GM12878 (cell line): ENCODE measurements around the gene RPL10. TPM values are rescaled to one million over a fixed set of nuclear protein-coding genes. Genes with fewer than 3 reads are reported as not detected.
A peak's percentile ranks its signal among the peaks of the same experiment; 100 is the strongest.

ENCODE experiments used
- ATAC-seq: fragments of 200-7000 bp; cut with Tn5 transposase; 3 replicates; pipeline ENCODE4 v1.9.1; 2020; ENCODE audit warnings: mild to moderate bottlenecking, moderate library complexity
- BruUV-seq: library from RNA; stranded (reverse); fragments of 400-500 nt; replicated peaks from 2 replicates; lab custom pipeline; 2021; lab: Mats Ljungman, UMichigan
- CTCF ChIA-PET: fragments of 300-600 bp; sonication (Branson Sonifier 250); formaldehyde crosslinking; extraction: SDS; loops from one replicate; lab custom pipeline; 2021; ENCODE audit warnings: inconsistent platforms; lab: Yijun Ruan, JAX
- POLR2A ChIA-PET: fragments of 350-600 bp; formaldehyde crosslinking; extraction: SDS; loops from one replicate; lab custom pipeline; 2021; ENCODE audit warnings: inconsistent platforms; lab: Charles Lee
- RAD21 ChIA-PET: fragments of 300-600 bp; sonication (Branson Sonifier 250); formaldehyde crosslinking; loops from one replicate; lab custom pipeline; 2023; ENCODE audit warnings: antibody characterized with exemption; ENCODE audit not compliant: unreplicated experiment; lab: Charles Lee
- SMC1A ChIA-PET: fragments of 300-600 bp; sonication (Branson Sonifier 250); formaldehyde crosslinking; loops from one replicate; lab custom pipeline; 2023; ENCODE audit not compliant: unreplicated experiment, uncharacterized antibody; lab: Charles Lee
- DNase-seq: peaks from one replicate; pipeline ENCODE4 v3.0.0-alpha.2; 2011; ENCODE audit warnings: low read depth, low spot score
- FAIRE-seq: peaks from 3 replicates; lab custom pipeline; 2011; peaks lifted over from hg19 to GRCh38; lab: Jason Lieb, UNC
- H2AFZ ChIP-seq: 2 replicates; pipeline ENCODE4 v1.6.0; 2011; ENCODE audit warnings: low read depth, low read length, control low read depth; ENCODE audit not compliant: control insufficient read depth
- H3K27ac ChIP-seq: 2 replicates; pipeline ENCODE4 v1.5.1; 2011; ENCODE audit warnings: control low read depth; ENCODE audit not compliant: control insufficient read depth, insufficient read depth
- H3K27me3 ChIP-seq, 2 experiments: replicated peaks in 1 of 2; 2 replicates each; pipeline versions ENCODE4 v1.6.0 to v1.6.1; 2011; ENCODE audit warnings: low read length in 1 of 2; ENCODE audit not compliant: control insufficient read depth in 2 of 2, insufficient read depth in 2 of 2
- H3K36me3 ChIP-seq, 2 experiments: 2 replicates each; pipeline ENCODE4 v1.5.1; 2011; ENCODE audit warnings: low read length in 1 of 2; ENCODE audit not compliant: control insufficient read depth in 2 of 2, insufficient read depth in 2 of 2
- H3K4me1 ChIP-seq: 2 replicates; pipeline ENCODE4 v1.6.1; 2011; ENCODE audit warnings: mild to moderate bottlenecking, low read length, moderate library complexity, mixed read lengths; ENCODE audit not compliant: control insufficient read depth, insufficient read depth
- H3K4me2 ChIP-seq: 2 replicates; pipeline ENCODE4 v1.6.0; 2011; ENCODE audit warnings: control low read depth; ENCODE audit not compliant: control insufficient read depth, insufficient read depth
- H3K4me3 ChIP-seq: fragments of 200-600 bp; sonication (generic); 2 replicates; pipeline ENCODE4 v1.5.1; 2016
- H3K79me2 ChIP-seq: 2 replicates; pipeline ENCODE4 v1.6.0; 2011; ENCODE audit warnings: low read length; ENCODE audit not compliant: control insufficient read depth, insufficient read depth
- H3K9ac ChIP-seq: 2 replicates; pipeline ENCODE4 v1.8.0; 2011; ENCODE audit warnings: low read length, control low read depth, mixed read lengths; ENCODE audit not compliant: control insufficient read depth, insufficient read depth
- H3K9me3 ChIP-seq: replicated peaks from 3 replicates; pipeline ENCODE4 v1.5.1; 2011; ENCODE audit warnings: mild to moderate bottlenecking, low read length; ENCODE audit not compliant: control insufficient read depth, insufficient read depth
- H4K20me1 ChIP-seq: 2 replicates; pipeline ENCODE4 v1.6.0; 2011; ENCODE audit not compliant: control insufficient read depth, insufficient read depth
- CREM ChIP-seq: IDR thresholded peaks from 2 replicates; pipeline ENCODE4 v1.6.1; 2014; ENCODE audit warnings: antibody characterized with exemption, low read depth
- HCFC1 ChIP-seq: fragments of 150-350 bp; IDR thresholded peaks from 2 replicates; pipeline ENCODE4 v1.6.1; 2014; ENCODE audit warnings: low read length
- POLR2A ChIP-seq: IDR thresholded peaks from 2 replicates; pipeline ENCODE4 v1.6.1; 2011; ENCODE audit warnings: low read depth, mild to moderate bottlenecking, low read length
- RUNX3 ChIP-seq: IDR thresholded peaks from 2 replicates; pipeline ENCODE4 v1.6.1; 2012; ENCODE audit warnings: low read length, inconsistent platforms
- WGBS: methylation state at CpG from one replicate; pipeline ENCODE4 v1.1.6; 2016; ENCODE audit warnings: low lambda C conversion rate; ENCODE audit not compliant: insufficient replicate concordance, insufficient coverage; ENCODE audit errors: missing lambda C conversion rate; 5-methylcytosine and 5-hydroxymethylcytosine counted together
- in situ Hi-C: fragments of 300-500 bp; cut with MboI; formaldehyde crosslinking; loops from 9 replicates; pipeline ENCODE4 v1.14.3; 2018; ENCODE audit warnings: mixed read lengths
- intact Hi-C: fragments of 100-400 bp; cut with micrococcal nuclease; formaldehyde crosslinking; loops from one replicate; pipeline ENCODE4 v1.14.2; 2022; ENCODE audit not compliant: unreplicated experiment
- polyA plus RNA-seq, 11 experiments: library from polyadenylated mRNA; depleted of rRNA in 4 of 11; unstranded in 6 of 11; stranded (reverse) in 5 of 11; fragments of >200 nt; fragmentation: Nextera tagmentation in 4 of 11; fragmentation: Illumina TruSeq in 1 of 11; extraction: Ambion mirVana in 4 of 11; extraction: Trizol in 1 of 11; gene quantifications; 1 replicate in 1 of 11; 2 replicates in 10 of 11; pipeline versions ENCODE4 v1.2.1 to v1.2.3, GENCODE V29; 2011 to 2016; ENCODE audit warnings: inconsistent platforms in 2 of 11, missing spikeins in 2 of 11, low read depth in 1 of 11
- total RNA-seq, 4 experiments: library from RNA; depleted of rRNA in 3 of 4; stranded (reverse); fragments of >200 nt in 3 of 4; fragmentation: Illumina TruSeq in 1 of 4; extraction: Trizol in 1 of 4; gene quantifications; 2 replicates each; pipeline versions ENCODE4 v1.2.1 to v1.2.3, GENCODE V29; 2013 to 2021

The RPL10 gene
- total and polyA plus RNA-seq, 10 of the 15 experiments (the other 5 are each of a cell fraction or from before 2014, with no cell fraction given) = 1,938 to 7,222 (median 4,494) TPM

- TF ChIP-seq CREM = no peak
- TF ChIP-seq, all 136 proteins: peak for 0
Measured at GRCh38 chrX:154401918-154402621, 3.9 kb downstream of the RPL10 start (continued).

- ChIA-PET RAD21 (no interaction called here), SMC1A (no interaction called here), CTCF (no interaction called here), POLR2A (interaction anchor here (1.1 kb wide), 1 partner anchor 25 kb away, joined by 3 read pairs; the partner anchor contains the start of gene ATP6AP1)
- no peaks in the 10 kb centered on the region; the same call in 2 of the 3 replicates for H3K9me3 ChIP-seq
- H3K27ac ChIP-seq = no peak overlapping the region
- H3K4me1 ChIP-seq = peaks cover 3% of the 10 kb centered on the region; the same call in 1 of the 2 replicates
- H3K4me3 ChIP-seq = no peak overlapping the region
- no TSS peak for BruUV-seq
- no peak for DNase-seq
- intact Hi-C loops = no loop called here
- H3K27me3 ChIP-seq = no peaks in the 10 kb centered on the region
- no peak overlapping the region for H3K9ac ChIP-seq
- 78% methylated on average over 16 of the region's 19 CpGs for WGBS
- ATAC-seq = no peak
- peaks cover 10 to 12% of the 10 kb centered on the region in 2 experiments for H3K36me3 ChIP-seq
- H4K20me1 ChIP-seq = peaks cover 5% of the 10 kb centered on the region; the same call in 1 of the 2 replicates
- peaks cover 22% of the 10 kb centered on the region for H3K79me2 ChIP-seq
- TF ChIP-seq POLR2A (peak; percentile 41; the same call in 1 of the 2 replicates), HCFC1 (no peak)
- FAIRE-seq = no peak
- in situ Hi-C loops = no loop called here
- no peak overlapping the region for H3K4me2 ChIP-seq
- no peak overlapping the region for H2AFZ ChIP-seq
Measured at GRCh38 chrX:154402622-154403127, 4.5 kb downstream of the RPL10 start.

DNA sequence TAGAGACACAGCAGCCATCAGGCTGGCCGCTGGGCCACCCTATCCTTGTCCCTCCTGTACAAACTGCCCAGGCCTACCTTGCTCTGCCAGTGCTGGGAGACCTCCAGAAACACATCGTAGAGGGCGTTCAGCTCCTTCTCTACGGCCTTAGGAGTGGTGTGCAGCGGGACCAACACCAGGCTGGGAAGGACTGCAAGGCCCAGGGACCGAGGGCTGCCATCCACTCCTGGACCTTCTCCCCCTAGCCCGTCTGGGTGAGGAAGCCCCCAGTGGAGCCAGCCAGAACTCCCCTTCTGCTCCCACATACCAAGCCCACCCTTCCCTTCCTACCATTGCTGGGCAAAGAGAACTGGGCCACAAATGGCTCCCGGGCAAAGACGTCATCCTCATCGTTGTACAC, 5.0 kb downstream of the RPL10 start:
- BruUV-seq = no TSS peak
- ChIA-PET SMC1A (no interaction called here), POLR2A (interaction anchor here (1.1 kb wide), 1 partner anchor 25 kb away, joined by 3 read pairs; the partner anchor contains the start of gene ATP6AP1), RAD21 (no interaction called here), CTCF (no interaction called here)
- intact Hi-C loops (no loop called here), in situ Hi-C loops (no loop called here)
- no peak overlapping the region for H3K27ac ChIP-seq
- H3K4me1 ChIP-seq = peaks cover 3% of the 10 kb centered on the region; the same call in 1 of the 2 replicates
- H3K36me3 ChIP-seq = peaks cover 10 to 12% of the 10 kb centered on the region in 2 experiments
- no peak overlapping the region for H3K4me2 ChIP-seq
- no peaks in the 10 kb centered on the region for H3K27me3 ChIP-seq
- no peak overlapping the region for H3K4me3 ChIP-seq
- H4K20me1 ChIP-seq = peaks cover 5% of the 10 kb centered on the region; the same call in 1 of the 2 replicates
- DNase-seq = no peak
- H3K9ac ChIP-seq = no peak overlapping the region
- ATAC-seq = no peak
- H3K9me3 ChIP-seq = no peaks in the 10 kb centered on the region; the same call in 2 of the 3 replicates
- FAIRE-seq = no peak
- H2AFZ ChIP-seq = no peak overlapping the region
- WGBS = 66% methylated on average over 10 of the region's 10 CpGs
- TF ChIP-seq RUNX3 = no peak
- 0 out of 2 replicates have a peak, but pooled peaks have one; percentile 8 for TF ChIP-seq POLR2A
- peaks cover 18% of the 10 kb centered on the region for H3K79me2 ChIP-seq
